Measurements from ENCODE around the gene CYTH1. TPM values are rescaled to one million over a fixed set of nuclear protein-coding genes. Genes with fewer than 3 reads are reported as not detected.
"Not testable (repeated sequence)": the region's sequence is repeated elsewhere in the genome, so short reads cannot be mapped to it uniquely, and the experiment has no call there.

Gene CYTH1
- total RNA-seq, 1 donor from 2014 or later: 43.1 TPM

DNA sequence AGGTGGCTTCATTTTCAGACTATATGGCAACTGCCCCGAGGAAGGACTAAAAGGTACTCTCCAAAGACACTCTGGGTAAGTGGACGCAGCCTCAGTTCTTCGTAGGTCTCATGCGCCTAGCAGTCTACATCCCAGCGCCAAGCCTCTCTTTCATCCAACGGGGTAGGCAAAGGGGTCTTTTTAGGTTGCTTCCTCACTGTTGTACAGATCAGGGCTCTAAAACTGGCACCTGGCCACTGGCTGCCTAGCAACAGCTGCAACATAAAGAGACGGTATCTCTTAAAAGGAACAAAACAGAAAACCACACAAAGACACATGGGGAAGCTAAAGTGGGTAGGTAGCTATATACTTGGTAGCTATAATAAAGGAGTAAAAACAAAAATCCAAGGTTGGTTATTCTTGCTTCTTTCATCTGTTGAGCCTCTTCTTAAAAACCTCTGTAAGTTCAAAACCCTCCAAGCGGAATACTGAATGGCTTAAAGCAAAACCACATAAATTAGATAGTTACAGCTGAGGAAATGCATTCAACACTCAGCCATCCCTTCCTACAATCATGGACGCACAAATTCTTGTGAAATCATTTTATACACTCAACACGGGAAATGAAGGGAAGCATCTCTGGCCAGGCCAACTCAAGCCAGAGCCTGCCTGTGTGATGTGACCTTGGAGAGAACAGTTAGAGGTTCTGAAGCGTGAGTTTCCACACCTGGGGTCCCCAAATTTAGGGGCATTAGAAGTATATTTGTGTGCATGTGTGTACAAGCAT, 22.7 kb downstream of the CYTH1 start:
- DNase-seq: peak; percentile 84

DNA sequence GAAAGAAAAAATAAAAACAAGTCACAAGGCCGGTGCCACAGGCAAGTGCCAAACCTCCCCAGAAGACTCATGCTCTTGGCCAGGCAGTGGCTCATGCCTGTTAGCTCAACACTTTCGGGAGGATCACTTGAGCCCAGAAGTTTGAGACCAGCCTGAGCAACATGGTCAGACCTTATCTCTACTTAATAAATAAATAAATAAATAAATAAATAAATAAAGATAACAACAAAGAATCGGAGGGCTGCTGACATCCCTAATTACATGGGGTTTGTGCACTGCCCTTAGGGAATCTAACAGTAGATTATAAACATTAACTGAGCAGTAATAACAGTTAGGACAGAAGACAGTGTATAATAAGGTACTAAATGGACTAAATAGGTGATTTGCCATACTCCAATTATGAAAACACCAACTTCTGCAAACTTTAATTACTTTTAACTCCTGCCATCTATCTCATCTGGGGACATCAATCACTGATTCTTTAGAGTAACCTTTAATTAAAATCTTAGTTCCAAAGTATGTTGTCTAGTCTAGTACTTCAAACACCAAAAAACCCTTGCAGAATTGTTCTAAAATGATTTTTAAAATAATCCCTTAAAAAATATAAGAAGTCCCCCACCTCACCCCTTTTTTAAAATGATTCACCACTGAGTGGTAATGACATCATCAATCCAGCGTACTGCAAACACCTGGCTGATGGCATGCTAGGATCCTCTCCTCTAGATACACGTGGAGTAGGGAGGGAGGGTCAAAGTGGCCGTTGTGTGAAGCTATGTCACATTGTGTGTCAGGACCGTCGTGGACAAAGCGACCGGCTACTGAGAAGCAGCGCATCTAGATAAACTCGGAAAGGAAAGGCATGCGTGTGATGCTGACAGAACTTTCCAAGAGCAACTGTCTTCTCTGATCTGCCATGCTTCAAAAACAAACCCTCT, 28.5 kb downstream of the CYTH1 start:
- no peak for DNase-seq

GRCh38 chr17:78751447-78752161, 30.5 kb downstream of the CYTH1 start:
- DNase-seq: no peak

DNA sequence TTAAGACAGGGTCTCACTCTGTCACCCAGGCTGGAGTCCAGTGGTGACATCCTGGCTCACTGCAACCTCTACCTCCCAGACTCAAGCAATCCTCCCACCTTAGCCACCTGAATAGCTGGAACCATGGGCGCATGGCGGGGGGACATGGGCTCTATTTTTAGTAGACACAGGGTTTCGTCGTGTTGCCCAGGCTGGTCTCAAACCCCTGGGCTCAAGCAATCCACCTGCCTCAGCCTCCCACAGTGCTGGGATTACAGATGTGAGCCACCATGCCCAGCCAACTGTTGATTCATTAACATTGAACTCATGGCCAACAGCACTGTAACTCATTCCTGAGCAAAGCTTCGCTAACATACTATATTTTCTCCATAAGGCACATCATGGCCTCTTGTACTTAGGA, 31.1 kb downstream of the CYTH1 start:
- not testable (repeated sequence) for DNase-seq

DNA sequence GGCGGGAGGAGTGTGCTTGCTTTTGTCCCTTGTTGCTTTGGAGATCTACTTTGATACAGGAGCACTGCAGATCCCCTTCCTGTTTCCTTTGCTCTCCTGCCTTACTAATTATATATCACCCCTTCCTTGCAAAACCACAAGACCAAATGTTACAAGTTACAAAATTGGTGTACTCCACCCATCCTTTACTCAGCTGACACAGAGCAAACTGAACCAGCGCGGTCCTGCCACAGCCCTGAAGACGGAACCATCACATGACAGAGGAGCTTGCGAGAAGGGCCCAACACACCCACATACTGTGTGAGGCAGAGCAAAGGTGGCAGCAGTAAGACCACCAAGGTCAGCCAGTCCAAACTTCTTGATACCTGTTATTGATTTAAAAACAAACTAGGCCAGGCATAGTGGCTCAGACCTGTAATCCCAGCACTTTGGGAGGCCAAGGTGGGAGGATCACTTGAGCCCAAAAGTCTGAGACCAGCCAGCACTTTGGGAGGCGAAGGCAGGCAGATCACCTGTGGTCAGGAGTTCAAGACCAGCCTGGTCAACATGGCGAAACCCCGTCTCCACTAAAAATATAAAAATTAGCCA, 33.2 kb downstream of the CYTH1 start:
- DNase-seq: no peak

DNA sequence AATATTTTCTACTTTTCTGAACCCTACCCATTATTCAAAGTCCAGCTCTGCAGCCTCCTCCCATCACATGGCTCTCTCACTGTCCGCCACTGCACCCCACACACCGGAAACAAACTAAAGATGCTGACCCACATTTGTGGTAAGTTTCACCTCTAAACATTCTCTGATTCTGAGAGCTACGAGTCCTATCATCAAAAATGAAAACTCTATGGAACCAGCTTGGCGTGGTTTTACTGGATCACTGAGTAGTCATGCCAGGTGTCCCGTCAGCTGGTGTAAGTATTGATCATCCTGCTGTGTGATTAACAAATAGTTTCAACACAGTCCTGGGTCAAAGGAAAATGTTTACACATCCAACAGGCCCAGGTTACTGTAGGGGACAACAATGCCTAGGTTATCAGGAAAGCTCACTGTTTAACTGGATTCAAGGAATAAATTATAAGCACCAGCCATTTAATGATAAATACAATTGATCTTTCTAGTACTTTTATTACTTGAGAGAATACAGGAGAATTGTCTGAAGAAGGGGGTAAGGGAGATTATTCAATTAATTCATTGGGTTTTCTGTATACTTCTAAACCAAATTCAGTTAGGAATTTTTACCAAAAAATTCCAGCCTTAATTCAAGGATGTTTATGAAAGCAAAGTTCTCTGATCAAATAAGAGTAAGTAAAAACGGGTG, 33.9 kb downstream of the CYTH1 start:
- no peak for DNase-seq

GRCh38 chr17:78747488-78747887, 34.6 kb downstream of the CYTH1 start:
- no peak for DNase-seq

DNA sequence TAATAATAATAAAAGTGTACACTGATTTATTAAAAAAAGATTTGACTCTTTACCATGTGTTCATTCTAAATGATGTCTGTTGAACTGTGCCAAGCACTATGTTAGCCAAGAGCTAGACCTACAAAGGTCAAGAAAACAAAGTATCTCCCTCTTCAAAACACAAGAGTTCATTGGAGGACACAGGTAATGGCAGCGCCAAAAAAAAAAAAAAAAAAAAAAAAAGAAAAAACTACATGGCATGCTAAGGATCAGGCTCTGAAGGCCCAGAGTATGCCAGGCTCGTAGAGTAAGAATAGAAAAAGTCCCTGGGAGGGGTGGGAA, 35.2 kb downstream of the CYTH1 start:
- no peak for DNase-seq

- no peak for DNase-seq
Observed at GRCh38 chr17:78746263-78746948, 35.7 kb downstream of the CYTH1 start.

GRCh38 chr17:78745407-78746088, 36.5 kb downstream of the CYTH1 start:
- DNase-seq: peak; percentile 79

DNA sequence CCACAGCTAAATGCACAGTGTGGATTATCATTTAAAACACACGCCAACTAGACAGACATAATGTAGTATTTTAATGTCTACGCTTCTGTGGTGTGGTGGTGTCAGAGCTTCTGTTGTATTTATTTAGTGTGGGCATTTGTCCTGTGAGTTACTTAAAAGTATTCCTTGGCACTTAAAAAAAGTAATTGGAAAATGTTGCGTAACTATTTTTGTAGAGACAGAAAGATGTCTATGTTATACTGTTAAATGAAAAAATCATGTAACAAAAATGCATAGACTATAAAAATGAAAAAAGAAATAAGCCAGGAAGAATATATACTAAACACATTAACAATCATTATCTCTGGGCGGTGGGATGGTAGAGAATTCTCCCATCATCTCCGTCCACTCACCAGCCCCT, 39.2 kb downstream of the CYTH1 start:
- no peak for DNase-seq

DNA sequence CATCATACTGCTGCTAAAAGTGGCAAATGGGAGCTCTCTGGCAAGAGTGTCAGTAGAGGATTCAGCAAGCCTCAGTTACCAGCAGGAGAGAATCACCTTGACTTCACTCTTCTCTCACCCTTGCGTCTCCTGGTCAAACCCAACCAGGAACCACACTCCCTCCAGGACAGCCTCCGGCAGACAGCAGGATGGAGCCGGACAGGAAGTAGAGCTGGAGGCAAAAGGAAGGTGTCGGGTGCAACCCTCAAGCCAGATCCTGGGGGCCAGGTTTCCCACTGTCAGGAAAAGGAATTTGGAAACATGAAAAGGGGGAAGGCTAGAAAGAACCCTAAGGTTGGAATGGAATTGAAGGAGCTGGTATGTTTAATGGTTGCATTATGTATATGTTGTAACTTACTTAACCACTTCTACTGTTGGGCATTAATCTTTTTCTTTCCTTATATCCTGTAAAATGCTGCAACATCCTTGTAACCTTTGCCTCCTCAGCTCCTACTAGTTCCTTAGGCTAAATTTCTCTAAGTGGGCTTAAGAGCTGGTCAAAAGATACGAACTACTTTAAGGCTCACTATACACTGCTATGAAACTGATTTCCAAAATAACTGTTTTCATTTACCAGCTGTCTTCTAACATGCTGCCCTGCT, 40.3 kb downstream of the CYTH1 start:
- no peak for DNase-seq

DNA sequence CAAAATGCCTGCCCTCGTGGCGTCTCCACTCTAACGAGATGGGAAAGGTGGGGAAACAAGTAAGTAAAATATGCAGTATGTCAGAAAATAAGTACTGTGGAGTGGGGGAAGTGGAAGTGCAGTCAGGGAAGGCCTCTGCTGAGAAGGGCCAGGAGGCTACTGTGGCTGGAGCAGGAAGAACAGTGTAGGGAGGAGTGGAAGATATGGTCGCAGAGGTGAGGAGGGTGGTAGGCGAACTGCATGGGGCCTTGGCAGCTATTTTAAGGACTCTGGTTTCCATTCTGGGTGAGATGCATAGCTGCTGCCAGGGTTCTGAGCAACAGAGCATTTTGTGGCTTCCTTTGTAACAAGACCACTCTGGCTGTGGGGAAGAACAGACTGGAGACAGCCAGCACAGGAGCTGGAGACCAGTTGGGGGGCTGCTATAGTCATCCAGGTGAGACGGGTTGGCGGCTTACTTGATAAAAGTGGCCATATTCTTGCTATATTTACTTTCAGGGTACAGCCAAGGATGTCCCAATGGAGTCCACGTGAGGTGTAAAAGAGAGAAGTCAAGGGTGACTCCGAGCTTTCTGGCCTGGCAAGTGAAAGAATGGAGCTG, 42.6 kb downstream of the CYTH1 start:
- DNase-seq: no peak

DNA sequence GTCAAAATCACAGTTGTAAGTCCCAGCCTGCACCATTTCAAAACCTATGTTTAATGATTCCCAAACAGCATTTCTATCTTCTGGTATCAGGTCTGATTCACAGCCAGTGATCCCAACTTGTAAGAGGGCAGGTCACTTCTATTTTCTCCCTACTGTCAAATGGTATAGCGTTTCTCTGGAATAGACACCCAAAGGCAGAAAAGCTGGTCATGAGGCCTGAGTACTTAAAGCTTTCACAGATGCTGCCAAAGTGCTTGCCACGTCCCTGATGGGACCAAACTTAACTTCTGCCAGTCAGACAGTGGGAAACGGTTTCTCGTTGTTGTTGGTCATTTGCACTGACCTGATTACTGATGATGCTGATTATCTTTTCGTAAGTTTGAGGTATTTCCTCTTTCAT, 43.4 kb downstream of the CYTH1 start:
- no peak for DNase-seq

DNA sequence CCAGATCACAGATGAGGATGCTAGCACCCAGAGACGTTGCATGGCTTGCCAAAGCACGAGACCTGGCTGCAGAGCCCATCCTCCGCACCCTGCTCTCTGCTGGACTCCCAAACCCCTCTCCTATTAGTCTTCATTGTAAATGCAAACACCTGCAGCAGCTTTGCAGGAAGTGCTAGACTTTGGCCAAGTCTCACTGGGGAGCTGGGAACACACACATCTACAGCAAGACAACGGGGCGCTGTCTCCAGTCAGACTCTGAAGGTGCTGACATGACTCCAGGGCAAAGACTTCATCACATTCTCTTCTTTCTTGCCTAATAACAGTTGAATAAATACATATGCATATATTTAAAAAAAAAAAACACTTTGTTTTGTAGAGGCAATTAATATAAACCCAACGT, 43.8 kb downstream of the CYTH1 start:
- no peak for DNase-seq

- no peak for DNase-seq
Observed at GRCh38 chr17:78737332-78737731, 44.7 kb downstream of the CYTH1 start.

GRCh38 chr17:78736526-78737079, 45.5 kb downstream of the CYTH1 start:
- peak; percentile 68 for DNase-seq

DNA sequence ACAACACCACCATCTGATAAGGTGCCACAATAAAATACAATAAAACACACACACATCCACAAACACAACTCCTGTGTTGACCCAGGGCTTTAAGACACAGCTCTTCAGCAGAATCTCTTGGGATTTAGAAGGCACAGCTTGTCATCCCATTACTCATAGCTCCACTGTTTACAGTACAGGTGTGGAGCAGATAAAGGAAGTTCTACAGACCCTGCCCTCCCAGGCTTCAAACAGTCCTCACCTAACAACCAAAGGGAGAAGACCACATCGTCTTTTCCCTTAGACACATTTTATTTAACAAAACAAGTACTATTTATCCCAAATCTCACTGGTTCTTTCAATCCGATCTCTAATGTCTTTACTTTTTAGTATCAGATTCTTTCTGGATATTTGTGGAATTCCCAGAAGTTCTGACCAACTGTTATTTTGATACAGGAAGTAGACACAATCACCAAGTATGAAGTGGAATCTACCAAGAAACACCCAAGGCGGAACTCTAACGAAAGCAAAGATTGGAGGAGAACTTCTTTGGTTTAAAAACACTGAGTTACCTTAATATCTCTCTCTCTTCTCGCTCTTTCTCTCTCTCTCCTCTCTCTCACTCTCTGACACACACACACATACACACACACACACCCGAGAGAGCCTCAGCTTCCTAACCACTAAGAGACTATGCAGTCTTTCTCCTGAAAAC, 46.1 kb downstream of the CYTH1 start:
- DNase-seq: peak; percentile 33
